ENCODE data around the gene KMT2C.
"Not testable (repeated sequence)": the region's sequence is repeated elsewhere in the genome, so short reads cannot be mapped to it uniquely, and the experiment has no call there.

KMT2C gene

DNA sequence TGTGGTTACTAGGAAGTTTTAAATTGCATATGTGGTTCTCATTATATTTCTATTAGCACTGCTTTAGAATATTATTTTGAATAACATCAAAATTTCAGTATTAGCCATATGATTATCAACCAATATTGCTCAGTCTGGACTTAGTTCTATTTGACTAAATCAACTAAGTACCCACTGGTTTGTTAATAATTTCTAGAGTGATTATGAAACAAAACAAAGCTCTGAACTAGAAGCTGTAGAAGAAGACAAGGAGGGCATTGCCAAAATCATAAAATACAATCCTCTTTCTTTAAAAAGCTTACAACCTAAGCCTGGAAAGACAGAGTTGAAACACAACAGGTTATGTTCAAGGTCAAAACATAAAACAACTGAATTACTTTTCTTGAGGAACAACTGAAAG, 204.7 kb downstream of the KMT2C start:
- 0 out of 2 replicates have a peak overlapping the region, but pooled peaks have one; percentile 12 for H3K27ac ChIP-seq
- TF ChIP-seq CTCF (IDR thresholded peaks at IDR 0.05), result no peak
- TF ChIP-seq ZFX (IDR thresholded peaks at IDR 0.05; ENCODE audit: borderline replicate concordance), result no peak

GRCh38 chr7:152219556-152219955, 216.2 kb downstream of the KMT2C start:
- H3K27ac ChIP-seq, result not testable (repeated sequence)

GRCh38 chr7:152208766-152209165, 227.0 kb downstream of the KMT2C start:
- H3K27ac ChIP-seq, result not testable (repeated sequence)

- H3K27ac ChIP-seq, result not testable (repeated sequence)
Observed at GRCh38 chr7:152204417-152204816, 231.4 kb downstream of the KMT2C start.

GRCh38 chr7:152203095-152203494, 232.7 kb downstream of the KMT2C start:
- H3K27ac ChIP-seq, result no peak overlapping the region
- TF ChIP-seq ZFX (IDR thresholded peaks at IDR 0.05; ENCODE audit: borderline replicate concordance) (no peak), CTCF (IDR thresholded peaks at IDR 0.05) (no peak)

- TF ChIP-seq ZFX (IDR thresholded peaks at IDR 0.05; ENCODE audit: borderline replicate concordance) (no peak), CTCF (IDR thresholded peaks at IDR 0.05) (no peak)
- no peak overlapping the region for H3K27ac ChIP-seq
Observed at GRCh38 chr7:152202056-152202455, 233.7 kb downstream of the KMT2C start.

DNA sequence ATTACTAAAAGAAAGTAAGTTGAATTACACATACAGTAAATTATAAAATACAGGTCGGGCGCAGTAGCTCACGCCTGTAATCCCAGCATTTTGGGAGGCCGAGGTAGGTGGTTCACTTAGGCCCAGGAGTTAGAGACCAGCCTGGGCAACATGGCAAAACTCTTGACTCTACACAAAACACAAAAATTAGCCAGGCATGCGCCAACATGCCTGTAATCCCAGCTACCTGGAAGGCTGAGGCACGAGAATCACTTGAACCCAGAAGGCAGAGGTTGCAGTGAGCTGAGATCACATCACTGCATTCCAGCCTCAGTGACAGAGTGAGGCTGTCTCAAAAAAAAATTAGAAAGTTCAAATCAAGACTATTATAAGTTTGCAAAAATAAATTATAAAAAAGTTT, 235.4 kb downstream of the KMT2C start:
- H3K27ac ChIP-seq, result no peak overlapping the region
- TF ChIP-seq CTCF (IDR thresholded peaks at IDR 0.05) (no peak), ZFX (IDR thresholded peaks at IDR 0.05; ENCODE audit: borderline replicate concordance) (no peak)

- TF ChIP-seq ZFX (IDR thresholded peaks at IDR 0.05; ENCODE audit: borderline replicate concordance) (no peak), CTCF (IDR thresholded peaks at IDR 0.05) (no peak)
- no peak overlapping the region for H3K27ac ChIP-seq
Observed at GRCh38 chr7:152196391-152196790, 239.4 kb downstream of the KMT2C start.

DNA sequence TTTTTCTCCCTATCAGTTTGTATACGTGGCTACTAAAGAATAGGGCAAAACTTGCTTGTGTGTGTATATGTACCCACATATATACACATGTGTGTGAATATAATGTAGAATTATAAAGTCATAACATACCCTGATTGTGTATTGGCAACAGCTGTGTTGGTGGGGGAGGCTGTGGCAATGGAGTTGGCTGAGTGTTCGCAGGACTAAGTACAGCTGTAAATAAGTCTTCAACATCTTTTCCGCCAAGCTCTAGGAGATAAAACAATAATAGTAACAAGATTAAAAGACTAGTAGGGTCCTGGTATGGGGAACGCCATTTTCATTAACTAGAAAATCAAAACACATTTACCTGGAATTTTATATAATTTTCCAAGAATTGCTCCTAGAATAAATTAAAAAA, 241.9 kb downstream of the KMT2C start:
- no peak overlapping the region for H3K27ac ChIP-seq
- no peak for TF ChIP-seq CTCF (IDR thresholded peaks at IDR 0.05)
- TF ChIP-seq ZFX (IDR thresholded peaks at IDR 0.05; ENCODE audit: borderline replicate concordance), result no peak
